K562 (cell line): ENCODE data around the gene KRTAP5-4. TPM values are rescaled to one million over a fixed set of nuclear protein-coding genes. Genes with fewer than 3 reads are reported as not detected.

Source experiments
- ATAC-seq: fragments of 200-7000 bp; cut with Tn5 transposase; 3 replicates; pipeline ENCODE4 v1.9.1; 2020; ENCODE audit warnings: moderate library complexity
- BruUV-seq: library from RNA; stranded (reverse); fragments of 400-500 nt; replicated peaks from 2 replicates; lab custom pipeline; 2021; lab: Mats Ljungman, UMichigan
- CTCF ChIA-PET: fragments of 300-600 bp; formaldehyde crosslinking; extraction: SDS; loops from one replicate; lab custom pipeline; 2021; ENCODE audit warnings: low intra/inter-chr PET ratio; lab: Yijun Ruan, JAX
- POLR2A ChIA-PET: fragments of 300-600, 350-650 bp; sonication (Branson Sonifier 250); formaldehyde crosslinking; extraction: SDS; loops from one replicate; lab custom pipeline; 2021; ENCODE audit warnings: antibody characterized with exemption, inconsistent platforms; lab: Yijun Ruan, JAX
- DNase-seq, 4 experiments: peaks; one replicate each; pipeline versions ENCODE4 v3.0.0 to v3.0.0-alpha.2; 2011 to 2018; ENCODE audit warnings: low spot score in 3 of 4, mixed read lengths in 3 of 4; ENCODE audit errors: extremely low read depth in 1 of 4
- FAIRE-seq: peaks from 2 replicates; lab custom pipeline; 2011; peaks lifted over from hg19 to GRCh38; lab: Jason Lieb, UNC
- H2AFZ ChIP-seq: 2 replicates; pipeline ENCODE4 v1.6.0; 2011; ENCODE audit warnings: low read depth, low read length, control low read depth, inconsistent platforms
- H3K27ac ChIP-seq: fragments of 200-600 bp; 3 replicates; pipeline ENCODE4 v1.8.0; 2011; ENCODE audit warnings: low read depth, mild to moderate bottlenecking, control low read depth, inconsistent platforms, low read length, moderate library complexity, mixed read lengths; ENCODE audit errors: extremely low read depth
- H3K27me3 ChIP-seq, 2 experiments: fragments of 300-600 bp in 1 of 2; 2 replicates in 1 of 2; 3 replicates in 1 of 2; pipeline versions ENCODE4 v1.6.0 to v1.8.0; 2011; ENCODE audit warnings: inconsistent platforms in 2 of 2, low read length in 2 of 2, mild to moderate bottlenecking in 1 of 2, mixed read lengths in 1 of 2, moderate library complexity in 1 of 2; ENCODE audit not compliant: control insufficient read depth in 2 of 2, insufficient read depth in 2 of 2
- H3K36me3 ChIP-seq: fragments of 300-600 bp; 3 replicates; pipeline ENCODE4 v1.8.0; 2011; ENCODE audit warnings: mild to moderate bottlenecking, low read length, inconsistent platforms; ENCODE audit not compliant: control insufficient read depth, insufficient read depth
- H3K4me1 ChIP-seq, 2 experiments: fragments of 200-600 bp in 1 of 2; replicated peaks in 1 of 2; 2 replicates in 1 of 2; 3 replicates in 1 of 2; pipeline versions ENCODE4 v1.5.1 to v1.8.0; 2011; ENCODE audit warnings: inconsistent platforms in 2 of 2, low read length in 2 of 2, mild to moderate bottlenecking in 1 of 2, mixed read lengths in 1 of 2, moderate library complexity in 1 of 2; ENCODE audit not compliant: control insufficient read depth in 2 of 2, insufficient read depth in 2 of 2
- H3K4me2 ChIP-seq: 2 replicates; pipeline ENCODE4 v1.6.1; 2011; ENCODE audit warnings: low read length, control low read depth, inconsistent platforms, mixed read lengths; ENCODE audit not compliant: insufficient read depth
- H3K4me3 ChIP-seq: fragments of 200-600 bp; sonication (generic), shearing (Covaris generic); 2 replicates; pipeline ENCODE4 v1.5.1; 2016; ENCODE audit warnings: control low read depth, inconsistent platforms
- H3K79me2 ChIP-seq: fragments of 200-600 bp; 3 replicates; pipeline ENCODE4 v1.8.0; 2011; ENCODE audit warnings: low read length, inconsistent platforms; ENCODE audit not compliant: control insufficient read depth, insufficient read depth
- H3K9ac ChIP-seq, 2 experiments: 2 replicates each; pipeline versions ENCODE4 v1.6.0 to v1.6.1; 2011; ENCODE audit warnings: low read depth in 2 of 2, low read length in 2 of 2, control low read depth in 1 of 2, inconsistent platforms in 1 of 2, mild to moderate bottlenecking in 1 of 2, mixed read lengths in 1 of 2; ENCODE audit not compliant: insufficient read depth in 1 of 2
- H3K9me1 ChIP-seq: one replicate; pipeline ENCODE4 v1.6.0; 2011; ENCODE audit warnings: inconsistent platforms, mild to moderate bottlenecking, low read length, moderate library complexity; ENCODE audit not compliant: control insufficient read depth, insufficient read depth
- H3K9me3 ChIP-seq: replicated peaks from 2 replicates; pipeline ENCODE4 v1.5.1; 2011; ENCODE audit warnings: low read depth, low read length, inconsistent platforms; ENCODE audit not compliant: control insufficient read depth, insufficient read depth
- H4K20me1 ChIP-seq: replicated peaks from 2 replicates; pipeline ENCODE4 v1.6.1; 2011; ENCODE audit warnings: low read length, inconsistent platforms, mixed read lengths; ENCODE audit not compliant: control insufficient read depth, insufficient read depth
- CEBPB ChIP-seq: fragments of 450-650 bp; IDR thresholded peaks from 2 replicates; pipeline ENCODE4 v1.6.1; 2016; ENCODE audit warnings: missing genetic modification characterization, missing compliant biosample characterization
- CLOCK ChIP-seq: fragments of 250-450 bp; sonication (Bioruptor Pico); IDR thresholded peaks from 2 replicates; pipeline ENCODE4 v1.4.0; 2020; ENCODE audit warnings: mild to moderate bottlenecking, moderate library complexity, borderline replicate concordance
- E2F6 ChIP-seq, 2 experiments: IDR thresholded peaks; 2 replicates each; pipeline ENCODE4 v1.6.1; 2011; ENCODE audit warnings: borderline replicate concordance in 1 of 2, control low read depth in 1 of 2, low read depth in 1 of 2, low read length in 1 of 2, mild to moderate bottlenecking in 1 of 2, mixed read lengths in 1 of 2, moderate library complexity in 1 of 2; ENCODE audit not compliant: insufficient read depth in 1 of 2, insufficient read length in 1 of 2, poor library complexity in 1 of 2, severe bottlenecking in 1 of 2; ENCODE audit errors: extremely low read depth in 1 of 2
- HDAC2 ChIP-seq: fragments of 450-650 bp; IDR thresholded peaks from 2 replicates; pipeline ENCODE4 v1.6.1; 2016; ENCODE audit warnings: mild to moderate bottlenecking
- KDM5B ChIP-seq: fragments of 200-600 bp; sonication (generic); IDR thresholded peaks from 2 replicates; pipeline ENCODE4 v1.6.1; 2012; ENCODE audit warnings: low read depth, mild to moderate bottlenecking, moderate library complexity, low read length, control low read depth, inconsistent platforms; ENCODE audit not compliant: insufficient replicate concordance
- NONO ChIP-seq, 2 experiments: fragments of 200-400 bp in 1 of 2; fragments of 450-650 bp in 1 of 2; formaldehyde crosslinking in 1 of 2; IDR thresholded peaks; 2 replicates each; pipeline ENCODE4 v1.6.1; 2017; ENCODE audit warnings: low read depth in 2 of 2, mild to moderate bottlenecking in 2 of 2, moderate library complexity in 2 of 2, low read length in 1 of 2
- SMAD2 ChIP-seq: fragments of 150-350 bp; IDR thresholded peaks from 2 replicates; pipeline ENCODE4 v1.6.1; 2014; ENCODE audit warnings: low read depth, mild to moderate bottlenecking, low read length
- ZNF609 ChIP-seq: sonication (generic); formaldehyde crosslinking; IDR thresholded peaks from 2 replicates; pipeline ENCODE4 v1.8.1; 2023; ENCODE audit warnings: missing genetic modification reagents, mild to moderate bottlenecking, borderline replicate concordance
- ZNF764 ChIP-seq: fragments of 250-450 bp; sonication (Bioruptor Pico); IDR thresholded peaks from 2 replicates; pipeline ENCODE4 v1.4.0; 2020; ENCODE audit warnings: low read depth, mild to moderate bottlenecking, moderate library complexity
- WGBS: fragments of 100-300 bp; shearing (Covaris generic); methylation state at CpG from one replicate; pipeline ENCODE4 v1.1.6; 2016; ENCODE audit warnings: low coverage, mixed read lengths; ENCODE audit not compliant: insufficient coverage; ENCODE audit errors: missing lambda C conversion rate; 5-methylcytosine and 5-hydroxymethylcytosine counted together
- in situ Hi-C: fragments of 300-500 bp; cut with MboI; formaldehyde crosslinking; loops from 4 replicates; pipeline ENCODE4 v1.15.0; 2018; ENCODE audit warnings: inconsistent platforms, mixed read lengths
- intact Hi-C: fragments of 100-400 bp; cut with micrococcal nuclease; formaldehyde crosslinking; loops from 2 replicates; pipeline ENCODE4 v1.14.2; 2022
- polyA plus RNA-seq, 8 experiments: library from polyadenylated mRNA; depleted of rRNA in 4 of 8; stranded (reverse) in 5 of 8; unstranded in 3 of 8; fragments of >200 nt; fragmentation: Nextera tagmentation in 2 of 8; fragmentation: Illumina TruSeq in 1 of 8; extraction: Ambion mirVana in 2 of 8; extraction: Trizol in 1 of 8; gene quantifications; 2 replicates each; pipeline versions ENCODE4 v1.2.1 to v1.2.3, GENCODE V29; 2011 to 2014; ENCODE audit warnings: inconsistent platforms in 1 of 8, missing spikeins in 1 of 8
- total RNA-seq, 7 experiments: library from RNA; depleted of rRNA in 6 of 7; stranded (reverse); fragments of >200 nt in 6 of 7; fragmentation: Illumina TruSeq in 2 of 7; extraction: Trizol in 2 of 7; gene quantifications; 2 replicates each; pipeline versions ENCODE4 v1.2.1 to v1.2.3, GENCODE V29; 2011 to 2021; ENCODE audit warnings: low replicate concordance in 1 of 7

The KRTAP5-4 gene
- total and polyA plus RNA-seq, 9 of the 15 experiments (the other 6 are each of a cell fraction or from before 2014, with no cell fraction given) = not detected

GRCh38 chr11:1667906-1668305 lies 46.0 kb upstream of the KRTAP5-4 start:
- no peak for ATAC-seq
- no peak overlapping the region for H3K9ac ChIP-seq
- in situ Hi-C loops (no loop called here), intact Hi-C loops (no loop called here)
- no peak overlapping the region for H2AFZ ChIP-seq
- no peaks in the 10 kb centered on the region for H3K4me1 ChIP-seq
- no TSS peak for BruUV-seq
- 0 out of 2 replicates have a peak, but pooled peaks cover 9% of the 10 kb centered on the region for H4K20me1 ChIP-seq
- POLR2A ChIA-PET = no interaction called here
- H3K27ac ChIP-seq = no peak overlapping the region
- H3K4me3 ChIP-seq = no peak overlapping the region
- DNase-seq = no peak
- peaks cover 23 to 43% of the 10 kb centered on the region in 2 experiments; a peak in 4 of 5 replicates for H3K27me3 ChIP-seq
- H3K9me1 ChIP-seq = peaks cover 2% of the 10 kb centered on the region
- no peak for FAIRE-seq
- CTCF ChIA-PET = no interaction called here
- H3K9me3 ChIP-seq = no peaks in the 10 kb centered on the region
- no peak for TF ChIP-seq CEBPB (tag)
- TF ChIP-seq CLOCK (CRISPR knock-in tag) = no peak
- TF ChIP-seq HDAC2 = no peak
- peak in 1 of 2 experiments; percentile 3 for TF ChIP-seq E2F6 (IDR thresholded peaks at IDR 0.05; ENCODE audit: borderline replicate concordance in 1 of 2, extremely low read depth in 1 of 2, insufficient read depth in 1 of 2, insufficient read length in 1 of 2, low read depth in 1 of 2, low read length in 1 of 2, poor library complexity in 1 of 2, severe bottlenecking in 1 of 2)
- TF ChIP-seq KDM5B = no peak
- no peak for TF ChIP-seq NONO (IDR thresholded peaks at IDR 0.05; ENCODE audit: low read depth in 2 of 2, low read length in 1 of 2)
- no peak for TF ChIP-seq ZNF764 (CRISPR knock-in tag)
- no peak for TF ChIP-seq SMAD2
- no peak for TF ChIP-seq ZNF609 (CRISPR knock-in tag)
- H3K36me3 ChIP-seq = no peaks in the 10 kb centered on the region
- H3K79me2 ChIP-seq = no peaks in the 10 kb centered on the region
- H3K4me2 ChIP-seq = no peak overlapping the region
- 0% methylated on average over 14 of the region's 16 CpGs for WGBS
